IPS-20b (cell line): ENCODE data around the gene TXNIP.
"Not testable (repeated sequence)": the region's sequence is repeated elsewhere in the genome, so short reads cannot be mapped to it uniquely, and the experiment has no call there.

Experiments
- H3K27ac ChIP-seq: one replicate; pipeline ENCODE4 v1.5.1; 2013; ENCODE audit warnings: low read length
- H3K27me3 ChIP-seq: 2 replicates; pipeline ENCODE4 v1.6.1; 2013; ENCODE audit warnings: mild to moderate bottlenecking, low read length, inconsistent platforms; ENCODE audit not compliant: insufficient read depth
- H3K36me3 ChIP-seq: 2 replicates; pipeline ENCODE4 v1.6.1; 2013; ENCODE audit warnings: low read depth, mild to moderate bottlenecking, inconsistent platforms, low read length, moderate library complexity; ENCODE audit not compliant: insufficient read depth
- H3K4me1 ChIP-seq: 2 replicates; pipeline ENCODE4 v1.6.1; 2013; ENCODE audit warnings: mild to moderate bottlenecking, control low read depth, inconsistent platforms, low read length, moderate library complexity; ENCODE audit not compliant: insufficient read depth
- H3K4me3 ChIP-seq: 2 replicates; pipeline ENCODE4 v1.5.1; 2013; ENCODE audit warnings: mild to moderate bottlenecking, low read length, inconsistent platforms
- H3K9ac ChIP-seq: 2 replicates; pipeline ENCODE4 v1.6.1; 2013; ENCODE audit warnings: low read depth, mild to moderate bottlenecking, inconsistent platforms, low read length, moderate library complexity
- H3K9me3 ChIP-seq: 2 replicates; pipeline ENCODE4 v1.6.1; 2013; ENCODE audit warnings: mild to moderate bottlenecking, low read depth, low read length, inconsistent platforms; ENCODE audit not compliant: insufficient read depth

TXNIP gene

DNA sequence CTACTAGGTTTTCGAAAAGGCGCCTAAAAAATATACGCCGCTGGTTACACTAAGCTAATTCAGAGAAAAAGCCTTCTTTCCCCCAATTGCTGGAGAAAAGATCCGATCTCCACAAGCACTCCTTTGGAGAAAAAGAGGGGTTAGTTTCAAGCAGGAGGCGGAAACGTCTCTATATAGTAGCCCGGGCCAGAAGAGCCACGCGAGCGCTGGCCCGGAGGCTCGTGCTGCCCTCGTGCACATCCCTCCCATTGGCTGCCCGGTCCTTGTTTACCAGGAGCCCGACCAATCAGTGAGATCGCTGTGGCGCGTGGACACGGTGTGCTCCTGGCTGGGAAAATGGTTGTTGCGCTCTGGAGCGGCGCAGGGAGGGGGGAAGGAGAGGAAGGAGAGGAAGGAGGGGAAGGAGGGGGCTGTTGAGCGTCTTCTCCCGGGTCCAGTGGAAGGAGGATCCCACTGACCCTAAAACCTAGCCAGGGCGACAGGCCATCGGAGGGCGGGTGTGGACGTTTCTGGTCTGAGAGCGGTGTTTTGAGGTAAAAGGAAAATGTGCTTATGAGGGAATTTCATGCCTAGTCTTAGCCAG is at the start of gene TXNIP:
Gene TXNIP, minus strand, starts transcription at position 147 of the 583 bp plus-strand sequence. CDS start 313 bp downstream, outside the sequence.
- no peak within 1 kb of the TSS for H3K27ac ChIP-seq
- peak within 1 kb of the TSS; percentile 98 for H3K4me3 ChIP-seq
- H3K9me3 ChIP-seq = no peaks in the 10 kb centered on the region
- H3K4me1 ChIP-seq = peaks cover 8% of the 10 kb centered on the region; the same call in 1 of the 2 replicates
- H3K36me3 ChIP-seq = peaks cover 29% of the 10 kb centered on the region
- peaks cover 11% of the 10 kb centered on the region for H3K27me3 ChIP-seq
- H3K9ac ChIP-seq = peak within 1 kb of the TSS; percentile 95

- Histone ChIP-seq H3K4me1 (peaks cover 5% of the 10 kb centered on the region; the same call in 1 of the 2 replicates), H3K4me3 (no peak overlapping the region), H3K27ac (no peak overlapping the region), H3K9ac (no peak overlapping the region), H3K36me3 (no peaks in the 10 kb centered on the region), H3K9me3 (no peaks in the 10 kb centered on the region), H3K27me3 (no peaks in the 10 kb centered on the region)
These were observed 43.4 kb upstream of the TXNIP start for GRCh38 chr1:146039844-146040194.

- H3K27me3 ChIP-seq = no peaks in the 10 kb centered on the region
- H3K9me3 ChIP-seq = no peaks in the 10 kb centered on the region
- H3K9ac ChIP-seq = peak overlapping the region; percentile 96
- no peaks in the 10 kb centered on the region for H3K36me3 ChIP-seq
- H3K4me3 ChIP-seq = peak overlapping the region; percentile 98
- peaks cover 7% of the 10 kb centered on the region; the same call in 1 of the 2 replicates for H3K4me1 ChIP-seq
- H3K27ac ChIP-seq = peak overlapping the region; percentile 11
These were observed 40.7 kb upstream of the TXNIP start for GRCh38 chr1:146036965-146037646.

DNA sequence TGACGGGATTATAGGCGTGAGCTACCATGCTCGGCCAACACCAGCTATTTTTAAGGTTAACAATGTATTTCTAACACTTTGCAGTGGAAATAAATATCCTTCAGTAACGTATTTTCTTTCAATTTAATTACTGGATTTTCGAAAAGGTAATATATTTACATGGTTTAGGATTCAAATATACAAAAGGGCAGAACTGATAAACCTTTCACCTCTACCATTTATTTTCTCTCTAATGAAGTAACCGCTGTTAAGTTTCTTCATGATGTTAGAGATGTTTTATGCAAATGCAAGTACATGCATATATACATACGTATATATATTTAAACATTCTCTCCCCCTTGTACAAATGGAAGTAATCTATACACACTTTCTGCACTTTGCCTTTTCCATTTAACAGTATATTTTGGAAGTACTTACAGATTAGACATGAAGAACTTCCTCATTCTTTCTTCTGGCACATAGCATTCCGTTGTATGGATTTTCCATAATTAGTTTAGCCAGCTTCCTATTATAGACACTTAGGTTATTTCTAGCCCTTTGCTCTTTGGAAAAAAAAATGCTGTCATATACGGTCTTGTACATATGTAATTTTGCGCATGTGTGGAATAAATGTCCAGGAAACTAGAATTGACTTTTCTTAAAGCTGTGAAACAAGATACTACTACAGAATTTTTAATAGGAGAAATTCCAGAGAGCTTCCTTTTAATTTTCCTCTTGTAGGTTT is 40.0 kb upstream of the TXNIP start:
- Histone ChIP-seq H3K36me3 (no peaks in the 10 kb centered on the region), H3K27me3 (no peaks in the 10 kb centered on the region), H3K4me1 (peaks cover 7% of the 10 kb centered on the region; the same call in 1 of the 2 replicates), H3K9ac (no peak overlapping the region; the same call in 1 of the 2 replicates), H3K9me3 (no peaks in the 10 kb centered on the region), H3K27ac (no peak overlapping the region), H3K4me3 (peak overlapping the region; percentile 98)

DNA sequence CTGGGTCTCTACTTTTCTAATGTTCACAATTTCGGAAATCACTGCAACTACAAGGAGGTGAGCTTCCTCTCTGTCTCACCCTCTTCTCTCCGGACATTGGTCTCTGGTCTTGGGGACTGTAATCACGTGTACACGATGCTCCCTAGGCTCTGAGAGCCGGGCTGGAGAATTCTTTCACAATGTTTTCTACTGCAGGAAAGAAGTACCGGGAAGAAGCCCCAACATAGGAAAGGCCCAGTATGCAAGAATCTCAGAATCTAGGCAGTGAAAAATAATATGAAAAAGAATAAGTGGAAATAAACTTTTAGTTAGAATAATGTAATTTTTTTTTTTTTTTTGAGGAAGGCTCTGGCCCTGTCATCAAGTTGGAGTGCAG is 38.7 kb upstream of the TXNIP start:
- H3K9me3 ChIP-seq = no peaks in the 10 kb centered on the region
- H3K27ac ChIP-seq = no peak overlapping the region
- H3K4me1 ChIP-seq = peaks cover 7% of the 10 kb centered on the region; the same call in 1 of the 2 replicates
- no peaks in the 10 kb centered on the region for H3K36me3 ChIP-seq
- H3K4me3 ChIP-seq = peak overlapping the region; percentile 98
- H3K27me3 ChIP-seq = no peaks in the 10 kb centered on the region
- peak overlapping the region; percentile 52; the same call in 1 of the 2 replicates for H3K9ac ChIP-seq

- H3K9me3 ChIP-seq = no peaks in the 10 kb centered on the region
- no peak overlapping the region for H3K9ac ChIP-seq
- no peaks in the 10 kb centered on the region for H3K36me3 ChIP-seq
- H3K4me1 ChIP-seq = peaks cover 7% of the 10 kb centered on the region; the same call in 1 of the 2 replicates
- no peak overlapping the region for H3K27ac ChIP-seq
- H3K27me3 ChIP-seq = no peaks in the 10 kb centered on the region
- no peak overlapping the region for H3K4me3 ChIP-seq
These were observed 36.3 kb upstream of the TXNIP start for GRCh38 chr1:146032631-146033219.

- no peak overlapping the region for H3K9ac ChIP-seq
- no peaks in the 10 kb centered on the region for H3K9me3 ChIP-seq
- H3K36me3 ChIP-seq = no peaks in the 10 kb centered on the region
- H3K27ac ChIP-seq = no peak overlapping the region
- no peaks in the 10 kb centered on the region for H3K27me3 ChIP-seq
- no peak overlapping the region for H3K4me3 ChIP-seq
- peaks cover 5% of the 10 kb centered on the region; the same call in 1 of the 2 replicates for H3K4me1 ChIP-seq
These were observed 35.1 kb upstream of the TXNIP start for GRCh38 chr1:146031476-146031875.

- no peaks in the 10 kb centered on the region for H3K27me3 ChIP-seq
- H3K4me3 ChIP-seq = no peak overlapping the region
- peaks cover 2% of the 10 kb centered on the region; the same call in 1 of the 2 replicates for H3K4me1 ChIP-seq
- H3K9me3 ChIP-seq = no peaks in the 10 kb centered on the region
- no peak overlapping the region for H3K9ac ChIP-seq
- no peak overlapping the region for H3K27ac ChIP-seq
- H3K36me3 ChIP-seq = no peaks in the 10 kb centered on the region
These were observed 32.7 kb upstream of the TXNIP start for GRCh38 chr1:146029117-146029516.

DNA sequence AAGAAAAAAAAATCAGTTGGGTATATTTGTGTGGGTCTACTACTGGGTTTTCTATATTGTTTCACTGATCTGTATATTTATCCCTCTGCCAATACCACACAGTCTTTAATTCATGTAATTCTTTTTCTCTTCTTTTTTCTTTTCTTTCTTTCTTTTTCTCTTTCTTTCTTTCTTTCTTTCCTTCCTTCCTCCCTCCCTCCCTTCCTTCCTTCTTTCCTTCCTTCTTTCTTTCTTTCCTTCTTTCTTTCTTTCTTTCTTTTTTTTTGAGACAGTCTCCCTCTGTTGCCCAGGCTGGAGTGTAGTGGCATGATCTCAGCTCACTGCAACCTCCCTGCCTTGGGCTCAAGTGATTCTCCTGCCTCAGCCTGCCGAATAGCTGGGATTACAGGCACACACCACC is 30.3 kb upstream of the TXNIP start:
- not testable (repeated sequence) for H3K27me3 ChIP-seq, H3K36me3 ChIP-seq, H3K27ac ChIP-seq, H3K4me3 ChIP-seq, H3K9me3 ChIP-seq, H3K4me1 ChIP-seq, H3K9ac ChIP-seq

- not testable (repeated sequence) for H3K4me1 ChIP-seq, H3K4me3 ChIP-seq, H3K9ac ChIP-seq, H3K36me3 ChIP-seq, H3K27ac ChIP-seq, H3K9me3 ChIP-seq
- peaks cover 10% of the 10 kb centered on the region for H3K27me3 ChIP-seq
These were observed 29.6 kb upstream of the TXNIP start for GRCh38 chr1:146025787-146026495.

DNA sequence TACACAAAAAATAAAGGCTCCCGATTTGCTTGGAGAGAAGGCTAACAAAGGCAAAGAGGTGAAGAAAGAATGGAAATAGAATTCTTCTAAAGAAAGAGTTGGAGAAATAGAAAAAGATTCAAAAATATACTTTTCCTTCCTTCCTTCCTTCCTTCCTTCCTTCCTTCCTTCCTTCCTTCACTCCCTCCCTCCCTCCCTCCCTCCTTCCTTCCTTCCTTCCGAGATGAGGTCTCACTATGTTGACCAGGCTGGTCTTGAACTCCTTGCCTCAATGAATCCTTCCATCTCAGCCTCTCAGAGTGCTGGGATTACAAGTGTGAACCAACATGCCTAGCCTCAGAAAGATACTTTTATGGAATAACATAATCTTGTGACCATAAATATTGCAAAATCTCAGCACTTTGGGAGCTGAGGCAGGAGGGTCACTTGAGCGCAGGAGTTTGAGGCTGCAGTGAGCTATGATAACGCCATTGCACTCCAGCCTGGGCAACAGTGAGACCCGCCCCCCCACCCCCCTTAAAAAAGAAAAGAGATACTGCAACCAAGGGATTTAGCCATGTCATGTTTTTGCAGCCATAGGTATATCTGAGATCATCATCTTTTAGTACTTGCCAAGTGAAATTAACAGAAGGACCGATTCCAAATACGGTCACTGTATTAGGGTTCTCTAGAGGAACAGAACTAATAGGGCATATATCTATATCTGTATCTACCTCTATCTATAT is 26.2 kb upstream of the TXNIP start:
- H3K4me3 ChIP-seq = no peak overlapping the region
- H3K4me1 ChIP-seq = peaks cover 7% of the 10 kb centered on the region; the same call in 1 of the 2 replicates
- H3K27ac ChIP-seq = no peak overlapping the region

More for the DNA sequence above, 26.2 kb upstream of the TXNIP start:
- Histone ChIP-seq H3K27me3 (peaks cover 44% of the 10 kb centered on the region), H3K36me3 (no peaks in the 10 kb centered on the region), H3K9me3 (no peaks in the 10 kb centered on the region), H3K9ac (no peak overlapping the region)
